H54 (cell line): ENCODE data around the gene FAAP100.
A peak's percentile ranks its signal among the peaks of the same experiment; 100 is the strongest.

Source experiments
- DNase-seq: peaks from one replicate; pipeline ENCODE4 v3.0.0; 2011; ENCODE audit warnings: low spot score, mixed read lengths; ENCODE audit not compliant: insufficient read length
- FAIRE-seq: peaks from 3 replicates; lab custom pipeline; 2011; peaks lifted over from hg19 to GRCh38; lab: Jason Lieb, UNC
- POLR2A ChIP-seq: IDR thresholded peaks from 2 replicates; pipeline ENCODE4 v1.6.1; 2011; ENCODE audit warnings: low read depth, mild to moderate bottlenecking, low read length

FAAP100 gene

GRCh38 chr17:81580481-81580880 lies 28.3 kb upstream of the FAAP100 start:
- no peak for DNase-seq
- FAIRE-seq, result no peak
- no peak for TF ChIP-seq POLR2A

DNA sequence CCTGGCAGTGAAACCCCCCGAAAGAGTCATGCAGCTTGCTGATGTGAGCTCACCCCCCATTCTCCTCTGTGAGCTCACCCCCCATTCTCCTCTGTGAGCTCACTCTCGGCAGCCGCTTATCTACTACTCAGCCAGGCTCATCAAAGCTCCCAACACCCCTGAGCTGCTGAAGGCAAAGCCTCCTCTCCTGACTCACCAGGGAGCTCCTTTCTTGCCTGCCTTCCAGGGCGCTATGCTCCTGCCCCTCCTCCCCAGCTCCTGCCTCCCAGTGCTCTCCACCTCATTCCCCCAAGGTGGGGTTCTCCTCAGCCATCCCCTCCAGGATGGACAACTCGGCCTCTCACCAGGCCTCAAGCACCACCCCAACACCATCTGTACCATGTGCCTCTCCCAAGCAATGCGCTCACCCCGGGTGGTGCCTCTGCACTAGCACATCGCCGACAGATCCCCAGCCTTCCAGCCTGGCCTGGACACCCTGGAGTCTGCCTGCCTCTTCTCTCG lies 27.7 kb upstream of the FAAP100 start:
- no peak for TF ChIP-seq POLR2A
- peak; percentile 82 for DNase-seq
- no peak for FAIRE-seq

- TF ChIP-seq POLR2A, result no peak
- no peak for FAIRE-seq
- DNase-seq, result no peak
Measured at GRCh38 chr17:81579298-81579697, 27.1 kb upstream of the FAAP100 start.

DNA sequence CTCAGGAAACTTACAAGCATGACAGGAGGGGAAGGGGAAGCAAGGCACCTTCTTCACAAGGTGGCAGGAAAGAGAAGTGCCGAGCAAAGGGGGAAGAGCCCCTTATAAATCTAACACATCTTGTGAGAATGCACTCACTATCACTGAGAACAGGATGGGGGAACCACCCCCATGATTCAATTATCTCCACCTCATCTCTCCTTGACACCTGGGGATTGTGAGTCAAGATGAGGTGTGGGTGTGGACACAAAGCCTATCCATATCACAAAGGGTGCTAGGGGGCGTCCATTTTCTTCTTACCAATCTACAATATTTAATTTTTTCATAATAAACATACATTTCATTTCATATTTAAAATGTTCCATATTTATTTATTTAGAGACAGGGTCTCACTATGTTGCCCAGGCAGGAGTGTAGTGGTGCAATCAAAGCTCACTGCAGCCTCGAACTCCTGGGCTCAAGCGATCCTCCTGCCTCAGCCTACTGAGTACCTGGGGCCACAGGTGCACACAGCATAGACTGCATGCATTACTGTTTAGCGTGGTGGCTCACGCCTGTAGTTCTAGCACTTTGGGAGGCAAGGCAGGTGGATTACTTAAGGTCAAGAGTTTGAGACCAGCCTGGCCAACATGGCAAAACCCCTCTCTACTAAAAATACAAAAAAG lies 26.5 kb upstream of the FAAP100 start:
- no peak for FAIRE-seq
- DNase-seq, result no peak
- TF ChIP-seq POLR2A, result no peak

GRCh38 chr17:81578038-81578441 lies 25.9 kb upstream of the FAAP100 start:
- FAIRE-seq, result no peak
- no peak for TF ChIP-seq POLR2A
- no peak for DNase-seq

DNA sequence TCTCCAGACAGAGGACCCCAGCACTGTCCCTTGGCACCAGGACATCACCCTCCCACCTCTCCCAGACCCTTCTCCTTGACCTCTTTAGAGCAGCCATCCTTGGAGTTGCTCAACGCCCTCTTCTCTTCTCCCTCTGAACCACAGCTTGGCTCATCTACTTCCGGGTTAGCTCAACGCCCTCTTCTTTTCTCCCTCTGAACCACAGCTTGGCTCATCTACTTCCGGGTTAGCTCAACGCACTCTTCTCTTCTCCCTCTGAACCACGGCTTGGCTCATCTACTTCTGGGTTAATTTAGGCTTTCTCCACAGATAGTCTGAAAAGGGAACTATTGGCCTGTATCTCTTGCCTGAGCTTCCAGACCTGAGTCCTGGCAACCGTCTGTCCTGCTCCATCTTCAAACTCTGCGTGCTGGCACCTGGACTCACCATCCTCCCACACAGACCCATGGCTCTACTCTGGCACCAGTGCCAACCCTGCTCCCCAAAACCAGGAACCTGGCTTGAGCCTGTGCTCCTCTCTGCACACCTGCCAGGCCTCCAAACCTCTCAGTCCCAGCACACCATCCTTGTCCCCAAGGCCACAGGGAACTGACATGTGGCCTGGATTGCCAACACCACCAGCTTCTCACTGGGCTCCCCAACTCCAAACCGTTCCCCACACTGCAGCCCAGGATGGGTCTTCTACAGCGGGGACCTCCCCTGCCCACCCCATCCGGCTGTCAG lies 25.3 kb upstream of the FAAP100 start:
- TF ChIP-seq POLR2A, result no peak
- no peak for FAIRE-seq
- no peak for DNase-seq

GRCh38 chr17:81576621-81577277 lies 24.6 kb upstream of the FAAP100 start:
- TF ChIP-seq POLR2A, result no peak
- no peak for FAIRE-seq
- DNase-seq, result peak; percentile 84

DNA sequence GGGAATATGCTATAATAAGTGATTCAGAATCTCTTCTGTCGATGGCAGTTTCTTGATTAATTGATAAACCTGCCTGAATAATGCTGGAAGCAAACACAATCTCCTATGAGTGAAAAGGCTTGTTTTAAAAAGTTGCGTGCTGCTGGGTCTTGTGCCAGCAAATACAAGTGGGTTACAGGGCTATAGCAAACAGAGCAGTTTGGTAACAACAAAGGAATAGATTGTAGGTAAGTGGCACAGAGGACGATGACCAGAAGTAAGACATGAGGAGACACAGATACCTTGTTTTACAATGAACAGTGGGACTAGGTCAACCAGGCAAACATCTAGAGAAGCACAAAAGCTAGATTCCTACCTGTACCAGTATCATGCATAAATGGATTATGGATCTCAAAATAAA lies 23.7 kb upstream of the FAAP100 start:
- FAIRE-seq (no peak), DNase-seq (no peak)
- no peak for TF ChIP-seq POLR2A

- DNase-seq, result no peak
- FAIRE-seq, result no peak
- no peak for TF ChIP-seq POLR2A
Measured at GRCh38 chr17:81574643-81574956, 22.4 kb upstream of the FAAP100 start.

GRCh38 chr17:81573794-81574642 lies 21.9 kb upstream of the FAAP100 start:
- FAIRE-seq (no peak), DNase-seq (no peak)
- no peak for TF ChIP-seq POLR2A

DNA sequence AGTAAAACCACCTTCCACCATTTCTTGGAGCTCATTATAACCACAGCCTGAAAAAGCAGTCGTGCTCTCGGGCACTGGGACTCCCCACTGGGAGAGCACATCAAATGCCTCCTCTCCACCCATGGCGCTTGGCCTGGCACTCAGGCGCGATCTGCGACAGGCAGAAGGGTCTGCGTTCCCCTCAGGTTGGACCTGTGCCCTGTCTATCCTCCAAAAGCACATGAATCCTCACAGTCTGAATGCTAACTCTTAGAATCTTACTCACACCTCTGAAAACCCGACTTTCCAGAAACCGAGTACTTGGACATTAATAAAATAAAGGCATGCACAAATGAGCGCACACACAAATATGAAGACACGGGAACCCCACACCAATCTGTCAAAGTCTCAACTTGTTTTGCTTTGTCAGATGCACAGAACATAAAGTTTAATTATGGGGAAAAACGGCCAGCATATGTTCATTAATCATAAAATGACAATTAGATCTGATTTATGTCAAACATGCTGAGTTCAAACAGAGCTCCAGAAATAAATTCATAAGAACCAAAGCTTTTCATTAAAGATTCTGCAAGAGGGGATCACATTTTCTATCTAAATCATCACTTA lies 20.5 kb upstream of the FAAP100 start:
- no peak for TF ChIP-seq POLR2A
- no peak for FAIRE-seq
- DNase-seq, result no peak

DNA sequence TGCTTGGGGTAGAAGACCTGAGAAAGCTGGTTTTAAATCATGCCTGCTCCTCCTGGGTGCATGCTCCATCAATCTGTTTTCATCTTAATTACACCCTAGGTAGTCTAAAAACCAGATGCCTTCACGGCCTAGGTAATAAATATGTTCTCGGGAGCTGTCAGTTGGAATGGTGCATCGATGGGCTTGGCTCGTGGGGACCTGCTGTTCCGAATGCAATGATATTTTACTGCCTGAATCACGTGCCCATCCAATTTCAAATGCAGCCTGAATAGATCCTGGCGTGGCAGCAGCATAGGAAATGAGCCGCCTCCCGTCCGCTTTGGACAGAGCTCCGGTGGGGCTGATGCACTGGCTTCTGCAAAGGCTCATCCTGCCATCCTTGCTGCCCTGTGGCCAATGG lies 18.8 kb upstream of the FAAP100 start:
- FAIRE-seq (no peak), DNase-seq (no peak)
- no peak for TF ChIP-seq POLR2A

GRCh38 chr17:81569986-81570514 lies 17.9 kb upstream of the FAAP100 start:
- no peak for DNase-seq
- no peak for FAIRE-seq
- TF ChIP-seq POLR2A, result no peak
